DND-41 (cell line): ENCODE data around the gene PON3.

Source experiments
- EZH2 ChIP-seq: IDR thresholded peaks from 3 replicates; pipeline ENCODE4 v1.6.1; 2012; ENCODE audit warnings: borderline replicate concordance, low read depth, mild to moderate bottlenecking, moderate library complexity, low read length, inconsistent platforms; ENCODE audit not compliant: severe bottlenecking
- TF ChIP-seq, protein P1 (sequence below): IDR thresholded peaks from 2 replicates; pipeline ENCODE4 v1.5.1; 2012; ENCODE audit warnings: borderline replicate concordance, low read length, moderate library complexity, mild to moderate bottlenecking; ENCODE audit not compliant: poor library complexity, severe bottlenecking; ENCODE audit errors: extremely low read depth

DNA sequence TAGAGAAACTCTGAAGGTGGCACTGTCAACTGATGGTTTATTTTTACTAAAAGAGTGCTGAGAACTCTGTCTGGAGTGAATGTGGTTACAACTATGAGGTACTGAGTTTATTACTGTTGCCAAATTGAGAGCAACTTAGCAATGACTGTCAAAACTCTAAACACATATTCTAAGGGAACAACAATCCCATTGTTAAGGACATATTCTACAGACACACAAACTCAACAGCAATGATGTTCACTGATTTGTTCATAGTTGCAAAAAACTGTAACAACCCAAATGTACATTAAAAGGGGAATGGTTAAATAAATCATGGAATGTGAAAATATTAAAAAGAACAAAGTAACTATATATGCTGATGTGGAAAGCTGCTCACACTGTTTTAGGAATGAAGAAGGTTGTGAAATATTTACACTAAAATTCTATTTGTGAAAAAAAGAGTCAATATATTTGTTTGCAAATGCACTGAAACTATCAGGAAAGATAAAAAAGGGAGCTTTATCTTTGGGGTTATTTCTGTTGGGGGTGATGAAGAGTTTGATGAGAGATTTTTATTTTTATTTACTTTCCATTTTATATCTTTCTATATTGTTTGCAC lies 25.8 kb upstream of the PON3 start:
- TF ChIP-seq, protein P1, sequence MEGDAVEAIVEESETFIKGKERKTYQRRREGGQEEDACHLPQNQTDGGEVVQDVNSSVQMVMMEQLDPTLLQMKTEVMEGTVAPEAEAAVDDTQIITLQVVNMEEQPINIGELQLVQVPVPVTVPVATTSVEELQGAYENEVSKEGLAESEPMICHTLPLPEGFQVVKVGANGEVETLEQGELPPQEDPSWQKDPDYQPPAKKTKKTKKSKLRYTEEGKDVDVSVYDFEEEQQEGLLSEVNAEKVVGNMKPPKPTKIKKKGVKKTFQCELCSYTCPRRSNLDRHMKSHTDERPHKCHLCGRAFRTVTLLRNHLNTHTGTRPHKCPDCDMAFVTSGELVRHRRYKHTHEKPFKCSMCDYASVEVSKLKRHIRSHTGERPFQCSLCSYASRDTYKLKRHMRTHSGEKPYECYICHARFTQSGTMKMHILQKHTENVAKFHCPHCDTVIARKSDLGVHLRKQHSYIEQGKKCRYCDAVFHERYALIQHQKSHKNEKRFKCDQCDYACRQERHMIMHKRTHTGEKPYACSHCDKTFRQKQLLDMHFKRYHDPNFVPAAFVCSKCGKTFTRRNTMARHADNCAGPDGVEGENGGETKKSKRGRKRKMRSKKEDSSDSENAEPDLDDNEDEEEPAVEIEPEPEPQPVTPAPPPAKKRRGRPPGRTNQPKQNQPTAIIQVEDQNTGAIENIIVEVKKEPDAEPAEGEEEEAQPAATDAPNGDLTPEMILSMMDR = no peak
- no peak for TF ChIP-seq EZH2
